22Rv1 (cell line): ENCODE data around the gene LRSAM1.

Experiments
- CTCF ChIP-seq: fragments of 450-650 bp; IDR thresholded peaks from 2 replicates; pipeline ENCODE4 v1.5.1; 2017; ENCODE audit warnings: mild to moderate bottlenecking
- ZFX ChIP-seq: fragments of 450-650 bp; IDR thresholded peaks from 2 replicates; pipeline ENCODE4 v1.6.1; 2017; ENCODE audit warnings: antibody characterized with exemption, borderline replicate concordance

GRCh38 chr9:127473932-127474331 is 22.6 kb downstream of the LRSAM1 start:
- no peak for TF ChIP-seq CTCF
- no peak for TF ChIP-seq ZFX
